Measurements from ENCODE around the gene HMBS. TPM values are rescaled to one million over a fixed set of nuclear protein-coding genes. Genes with fewer than 3 reads are reported as not detected.
"Not testable (repeated sequence)": the region's sequence is repeated elsewhere in the genome, so short reads cannot be mapped to it uniquely, and the experiment has no call there.

The HMBS gene
- 4.3 and 8.1 TPM in 2 replicates for polyA plus RNA-seq (2014; cell fraction: cytosol; rRNA removed)
- 27.7 and 52.4 TPM in 2 replicates for polyA plus RNA-seq (2014; cell fraction: nucleus; rRNA removed)

DNA sequence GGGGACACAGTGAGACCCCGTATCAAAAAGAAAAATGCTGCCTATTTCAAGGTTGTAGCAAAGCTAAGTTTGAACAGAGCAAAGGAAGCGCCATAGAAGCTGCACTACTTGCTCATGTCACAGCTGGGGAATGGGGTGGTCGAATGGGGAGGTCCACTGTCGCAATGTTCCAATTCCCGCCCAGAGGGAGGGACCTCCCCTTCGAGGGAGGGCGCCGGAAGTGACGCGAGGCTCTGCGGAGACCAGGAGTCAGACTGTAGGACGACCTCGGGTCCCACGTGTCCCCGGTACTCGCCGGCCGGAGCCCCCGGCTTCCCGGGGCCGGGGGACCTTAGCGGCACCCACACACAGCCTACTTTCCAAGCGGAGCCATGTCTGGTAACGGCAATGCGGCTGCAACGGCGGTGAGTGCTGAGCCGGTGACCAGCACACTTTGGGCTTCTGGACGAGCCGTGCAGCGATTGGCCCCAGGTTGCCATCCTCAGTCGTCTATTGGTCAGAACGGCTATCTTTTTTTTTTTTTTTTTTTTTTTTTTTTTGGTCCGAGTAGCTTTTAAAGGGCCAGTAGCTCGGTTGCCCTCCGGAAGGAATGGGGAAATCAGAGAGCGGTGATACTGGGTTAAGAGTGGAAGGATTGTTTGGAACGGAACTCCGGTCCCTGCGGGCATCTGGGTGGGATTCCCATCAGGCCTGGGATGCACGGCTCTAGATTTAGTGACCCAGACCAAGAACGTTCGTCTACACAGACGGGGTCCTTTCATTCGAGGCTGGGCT, at the start of gene HMBS:
HMBS (plus strand) TSS at position 219 of the 774 bp plus-strand sequence; CDS start at position 372, 153 bp downstream.
- DNase-seq (ENCODE audit: low spot score) = peak; percentile 88

GRCh38 chr11:119038884-119039283, 45.8 kb upstream of the HMBS start:
- DNase-seq (ENCODE audit: low spot score) = no peak

DNA sequence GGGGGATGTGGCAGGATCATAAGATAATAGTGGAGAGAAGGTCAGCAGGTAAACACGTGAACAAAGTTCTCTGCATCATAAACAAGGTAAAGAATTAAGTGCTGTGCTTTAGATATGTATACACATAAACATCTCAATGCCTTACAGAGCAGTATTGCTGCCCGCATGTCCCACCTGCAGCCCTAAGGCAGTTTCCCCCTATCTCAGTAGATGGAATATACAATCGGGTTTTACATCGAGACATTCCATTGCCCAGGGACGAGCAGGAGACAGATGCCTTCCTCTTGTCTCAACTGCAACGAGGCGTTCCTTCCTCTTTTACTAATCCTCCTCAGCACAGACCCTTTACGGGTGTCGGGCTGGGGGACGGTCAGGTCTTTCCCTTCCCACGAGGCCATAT, 45.2 kb upstream of the HMBS start:
- DNase-seq (ENCODE audit: low spot score) = not testable (repeated sequence)

DNA sequence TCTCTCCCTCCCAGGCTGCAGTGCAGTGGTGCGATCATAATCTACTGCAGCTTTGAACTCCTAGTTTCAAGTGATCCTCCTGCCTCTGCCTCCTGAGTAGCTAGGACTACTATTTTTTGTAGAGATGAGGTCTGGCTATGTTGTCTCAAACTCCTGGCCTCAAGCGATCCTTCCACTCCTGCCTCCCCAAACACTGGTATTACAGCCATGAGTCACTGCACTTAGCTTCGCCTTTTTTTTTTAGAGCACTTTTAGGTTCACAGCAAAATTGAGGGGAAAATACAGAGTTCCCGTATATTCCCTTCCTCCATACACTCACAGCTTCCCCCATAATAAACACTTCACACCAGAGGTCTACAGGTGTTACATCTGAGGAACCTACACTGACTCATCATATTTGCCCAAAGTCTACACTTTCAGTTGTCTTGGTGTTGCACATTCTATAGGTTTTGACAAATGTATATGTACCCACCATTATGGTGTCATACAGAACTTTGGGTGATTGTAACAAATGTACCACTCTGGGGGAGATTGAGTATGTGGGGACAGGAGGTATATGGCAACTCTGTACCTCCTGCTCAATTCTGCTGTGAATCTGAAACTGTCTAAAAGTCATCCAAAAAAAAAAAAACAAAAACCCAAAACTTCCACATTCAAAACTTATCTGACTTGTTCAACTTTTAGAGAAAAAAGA, 42.7 kb upstream of the HMBS start:
- no peak for DNase-seq (ENCODE audit: low spot score)

GRCh38 chr11:119042927-119043326, 41.8 kb upstream of the HMBS start:
- DNase-seq (ENCODE audit: low spot score) = no peak

- DNase-seq (ENCODE audit: low spot score) = no peak
These were observed 40.0 kb upstream of the HMBS start for GRCh38 chr11:119044708-119045107.

DNA sequence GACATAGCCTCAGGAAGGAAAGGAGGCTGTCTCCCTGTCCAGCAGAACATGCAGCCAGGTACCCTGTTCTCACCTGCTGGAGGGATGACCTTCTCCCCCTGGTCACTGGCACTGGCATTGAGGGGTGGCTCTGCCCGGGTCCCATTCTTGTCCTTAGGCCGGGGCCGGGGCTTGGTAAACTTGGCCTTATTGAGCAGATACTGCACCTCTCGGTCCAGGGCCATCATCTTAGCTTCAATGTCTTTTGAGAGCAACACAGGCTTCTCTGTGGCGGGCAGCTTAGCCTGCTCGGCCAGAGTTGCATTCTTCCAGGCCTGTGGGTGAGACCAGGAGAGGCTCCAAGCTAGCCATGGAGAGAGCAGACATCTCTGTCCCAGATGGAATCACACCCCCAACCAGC, 38.2 kb upstream of the HMBS start:
- no peak for DNase-seq (ENCODE audit: low spot score)

GRCh38 chr11:119047205-119047604, 37.5 kb upstream of the HMBS start:
- no peak for DNase-seq (ENCODE audit: low spot score)

- DNase-seq (ENCODE audit: low spot score) = no peak
These were observed 36.0 kb upstream of the HMBS start for GRCh38 chr11:119048644-119049043.

GRCh38 chr11:119049081-119049480, 35.6 kb upstream of the HMBS start:
- DNase-seq (ENCODE audit: low spot score) = no peak

DNA sequence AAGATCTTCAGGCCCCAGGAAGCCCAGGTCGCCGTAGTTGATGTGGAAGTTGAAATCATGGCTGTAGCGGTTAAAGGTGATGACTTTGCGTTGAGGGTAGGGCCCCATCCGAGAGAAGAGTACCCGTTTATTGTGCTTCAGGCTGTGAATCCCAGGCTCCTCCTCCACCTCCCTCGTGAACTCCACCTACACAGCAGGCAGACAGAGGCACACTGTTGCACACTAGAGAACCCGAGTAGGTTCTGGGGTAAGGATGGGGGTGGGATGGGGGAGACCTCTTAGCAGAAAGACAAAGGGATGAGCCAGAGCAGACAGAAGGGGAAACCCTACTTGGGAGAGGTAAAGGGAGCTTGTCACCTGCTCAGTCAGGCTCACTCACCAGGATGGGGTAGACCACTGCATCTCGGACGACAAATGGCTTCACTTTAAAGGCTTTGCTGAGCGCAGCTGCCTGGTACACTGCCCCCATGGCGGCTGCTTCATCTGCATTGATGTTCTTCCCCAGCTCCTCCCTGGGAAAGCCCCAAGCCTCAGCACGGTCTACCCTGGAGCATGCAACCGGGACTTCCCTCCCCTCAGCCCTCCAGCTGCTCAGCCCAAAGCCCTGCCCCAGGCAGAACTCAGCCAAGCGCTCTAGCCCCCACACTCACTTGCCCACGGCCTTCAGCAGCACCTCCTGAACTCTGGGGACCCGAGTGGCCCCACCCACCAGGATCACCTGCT, 33.1 kb upstream of the HMBS start:
- DNase-seq (ENCODE audit: low spot score) = no peak

GRCh38 chr11:119052163-119052814, 32.4 kb upstream of the HMBS start:
- DNase-seq (ENCODE audit: low spot score) = no peak

DNA sequence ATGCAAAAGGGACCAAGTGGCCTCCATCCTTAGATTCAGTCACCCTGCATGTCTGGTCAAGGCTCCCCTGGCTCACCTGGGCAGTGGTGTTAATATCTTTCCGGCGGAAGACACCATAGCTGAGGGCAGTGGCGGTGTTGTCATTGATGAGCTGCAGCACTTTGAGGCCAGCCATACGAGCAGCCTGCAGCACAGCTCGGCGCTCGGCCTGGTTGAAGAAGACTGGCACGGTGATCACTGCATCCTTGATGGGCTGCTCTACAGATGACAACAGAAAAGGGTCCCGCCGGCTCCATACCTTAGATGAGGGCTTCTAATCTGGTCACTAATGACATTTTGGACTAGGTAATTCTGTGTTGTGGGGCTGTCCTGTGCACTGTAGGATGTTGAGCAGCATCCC, 30.3 kb upstream of the HMBS start:
- DNase-seq (ENCODE audit: low spot score) = no peak

DNA sequence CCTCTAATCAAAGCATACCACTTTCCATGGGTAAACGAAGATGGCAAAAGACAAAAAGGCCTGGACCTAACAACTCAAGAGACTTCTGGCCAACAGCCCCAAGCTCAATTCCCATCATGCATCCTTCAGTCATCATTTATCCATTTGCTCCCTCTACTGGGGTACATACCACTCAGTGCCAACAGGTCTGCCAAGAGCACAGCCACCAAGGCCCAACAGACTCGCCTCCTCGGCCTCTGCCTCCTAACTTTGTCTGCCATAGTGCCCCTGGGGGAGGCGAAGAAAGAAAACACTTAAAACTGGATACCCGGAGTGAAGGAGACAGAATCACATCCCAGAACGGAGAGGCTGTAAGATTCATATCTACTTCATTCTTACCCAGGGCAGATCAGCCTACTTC, 28.8 kb upstream of the HMBS start:
- DNase-seq (ENCODE audit: low spot score) = no peak

DNA sequence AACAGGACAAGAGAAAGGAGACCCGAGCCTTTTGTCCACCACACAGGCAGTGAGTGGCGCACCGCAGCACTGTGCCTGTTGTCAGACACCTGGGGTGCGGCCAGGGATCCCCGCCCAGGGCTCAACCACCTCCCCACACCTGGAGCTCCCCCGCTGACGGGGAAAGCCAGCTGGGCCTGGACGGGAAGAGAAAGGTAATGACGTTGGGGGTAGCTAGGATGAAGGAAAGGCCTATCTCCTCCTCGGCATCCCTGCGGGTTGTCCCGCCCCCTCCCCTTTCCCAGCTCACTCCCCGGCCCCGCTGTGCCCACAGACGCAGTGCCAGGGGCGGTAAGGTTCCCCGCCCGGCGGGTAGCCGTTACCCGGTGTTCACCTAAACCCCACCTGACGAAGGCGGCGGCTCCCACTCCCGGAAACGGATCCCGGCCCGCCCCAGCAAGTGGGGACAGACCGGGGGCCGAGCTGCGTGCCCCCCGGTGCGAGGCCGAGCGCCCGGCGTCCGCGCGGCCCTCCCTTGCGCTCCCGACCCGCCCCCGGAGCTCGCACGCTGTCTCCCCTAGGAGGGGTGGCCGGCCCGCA, 28.2 kb upstream of the HMBS start:
- DNase-seq (ENCODE audit: low spot score) = no peak

GRCh38 chr11:119057000-119057769, 27.5 kb upstream of the HMBS start, which contains the start of gene HYOU1:
TSS of gene HYOU1 (minus strand) at chr11:119057205. CDS start at chr11:119056160, 1,045 bp downstream.
- peak; percentile 89 for DNase-seq (ENCODE audit: low spot score)

DNA sequence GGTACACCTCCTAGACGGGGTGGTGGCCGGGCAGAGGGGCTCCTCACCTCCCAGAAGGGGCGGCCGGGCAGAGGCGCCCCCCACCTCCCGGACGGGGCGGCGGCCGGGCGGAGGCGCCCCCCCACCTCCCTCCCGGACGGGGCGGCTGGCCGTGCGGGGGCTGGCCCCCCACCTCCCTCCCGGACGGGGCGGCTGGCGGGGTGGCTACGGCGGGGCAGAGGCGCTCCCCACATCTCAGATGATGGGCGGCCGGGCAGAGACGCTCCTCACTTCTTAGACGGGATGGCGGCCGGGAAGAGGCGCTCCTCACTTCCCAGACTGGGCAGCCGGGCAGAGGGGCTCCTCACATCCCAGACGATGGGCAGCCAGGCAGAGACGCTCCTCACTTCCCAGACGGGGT, 25.6 kb upstream of the HMBS start:
- DNase-seq (ENCODE audit: low spot score) = not testable (repeated sequence)

DNA sequence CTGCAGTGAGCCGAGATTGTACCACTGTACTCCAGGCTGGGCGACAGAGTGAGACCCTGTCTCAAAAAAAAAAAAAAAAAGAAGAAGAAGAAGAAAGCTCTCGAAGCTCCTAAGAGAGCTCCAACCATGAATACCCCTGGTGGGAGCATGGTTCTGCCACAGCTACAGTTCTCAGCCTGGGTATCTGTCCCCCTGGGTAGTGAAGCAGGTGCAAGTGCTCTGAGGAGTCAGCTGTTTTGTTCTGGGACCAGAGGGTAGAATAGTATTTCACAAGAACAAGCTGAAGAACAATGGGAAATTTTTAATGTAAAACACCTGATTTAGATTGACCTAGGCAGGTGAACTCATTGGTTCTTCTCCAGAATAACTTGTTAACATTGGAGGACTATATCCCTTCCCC, 23.4 kb upstream of the HMBS start:
- DNase-seq (ENCODE audit: low spot score) = no peak

DNA sequence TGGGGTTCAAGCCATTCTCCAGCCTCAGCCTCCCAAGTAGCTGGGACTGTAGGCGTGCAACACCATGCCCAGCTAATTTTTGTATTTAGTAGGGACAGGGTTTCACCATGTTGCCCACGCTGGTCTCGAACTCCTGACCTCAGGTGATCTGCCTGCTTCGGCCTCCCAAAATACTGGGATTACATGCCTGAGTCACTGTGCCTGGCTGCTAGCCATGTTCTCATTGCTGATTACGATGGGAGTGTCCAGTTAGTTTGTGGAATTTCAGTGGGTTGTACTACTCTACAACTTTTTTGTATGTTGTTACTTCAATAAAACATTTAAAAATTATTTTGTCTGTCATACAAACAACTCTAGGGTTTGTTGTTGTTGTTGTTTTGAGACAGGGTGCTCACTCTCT, 21.9 kb upstream of the HMBS start:
- DNase-seq (ENCODE audit: low spot score) = no peak

- peak; percentile 17 for DNase-seq (ENCODE audit: low spot score)
These were observed 19.3 kb upstream of the HMBS start for GRCh38 chr11:119065369-119065768.

Data from SK-N-DZ (cell line).